HPDE6-E6E7 (cell line): Measurements from ENCODE around the gene ENO1.
A peak's percentile ranks its signal among the peaks of the same experiment; 100 is the strongest.

Experiments
- DNase-seq: peaks from one replicate; pipeline ENCODE4 v3.0.0; 2011; ENCODE audit warnings: missing footprints; ENCODE audit errors: extremely low spot score

The ENO1 gene

GRCh38 chr1:8870616-8871538 is 7.6 kb downstream of the ENO1 start:
- no peak for DNase-seq

GRCh38 chr1:8870103-8870502 is 8.4 kb downstream of the ENO1 start:
- no peak for DNase-seq

GRCh38 chr1:8867878-8868567 is 10.5 kb downstream of the ENO1 start:
- DNase-seq, result no peak

GRCh38 chr1:8866792-8867415 is 11.6 kb downstream of the ENO1 start:
- no peak for DNase-seq

- no peak for DNase-seq
Measured at GRCh38 chr1:8866173-8866791, 12.2 kb downstream of the ENO1 start.

GRCh38 chr1:8864713-8865344 is 13.7 kb downstream of the ENO1 start:
- DNase-seq, result no peak

GRCh38 chr1:8863794-8864233 is 14.7 kb downstream of the ENO1 start:
- no peak for DNase-seq

- DNase-seq, result no peak
Measured at GRCh38 chr1:8863138-8863537, 15.3 kb downstream of the ENO1 start.

- DNase-seq, result no peak
Measured at GRCh38 chr1:8862528-8862927, 16.0 kb downstream of the ENO1 start.

- no peak for DNase-seq
Measured at GRCh38 chr1:8860738-8861516, 17.6 kb downstream of the ENO1 start.

GRCh38 chr1:8858888-8859706 is 19.4 kb downstream of the ENO1 start:
- DNase-seq, result no peak

GRCh38 chr1:8858112-8858668 is 20.3 kb downstream of the ENO1 start:
- DNase-seq, result no peak

- no peak for DNase-seq
Measured at GRCh38 chr1:8856689-8857412, 21.6 kb downstream of the ENO1 start.

GRCh38 chr1:8854240-8854639 is 24.2 kb downstream of the ENO1 start:
- DNase-seq, result no peak

- no peak for DNase-seq
Measured at GRCh38 chr1:8851060-8851459, 27.4 kb downstream of the ENO1 start.

- peak; percentile 76 for DNase-seq
Measured at GRCh38 chr1:8848663-8849386, 29.7 kb downstream of the ENO1 start.

GRCh38 chr1:8847990-8848389 is 30.5 kb downstream of the ENO1 start:
- no peak for DNase-seq

GRCh38 chr1:8846263-8846662 is 32.2 kb downstream of the ENO1 start:
- no peak for DNase-seq
